Pons (tissue), 1 donor: ENCODE results near the gene ADAMTSL4.
A peak's percentile ranks its signal among the peaks of the same experiment; 100 is the strongest.

Source experiments
- DNase-seq: peaks from one replicate; pipeline ENCODE4 v3.0.0-alpha.2; 2016; ENCODE audit warnings: low spot score

ADAMTSL4 gene

DNA sequence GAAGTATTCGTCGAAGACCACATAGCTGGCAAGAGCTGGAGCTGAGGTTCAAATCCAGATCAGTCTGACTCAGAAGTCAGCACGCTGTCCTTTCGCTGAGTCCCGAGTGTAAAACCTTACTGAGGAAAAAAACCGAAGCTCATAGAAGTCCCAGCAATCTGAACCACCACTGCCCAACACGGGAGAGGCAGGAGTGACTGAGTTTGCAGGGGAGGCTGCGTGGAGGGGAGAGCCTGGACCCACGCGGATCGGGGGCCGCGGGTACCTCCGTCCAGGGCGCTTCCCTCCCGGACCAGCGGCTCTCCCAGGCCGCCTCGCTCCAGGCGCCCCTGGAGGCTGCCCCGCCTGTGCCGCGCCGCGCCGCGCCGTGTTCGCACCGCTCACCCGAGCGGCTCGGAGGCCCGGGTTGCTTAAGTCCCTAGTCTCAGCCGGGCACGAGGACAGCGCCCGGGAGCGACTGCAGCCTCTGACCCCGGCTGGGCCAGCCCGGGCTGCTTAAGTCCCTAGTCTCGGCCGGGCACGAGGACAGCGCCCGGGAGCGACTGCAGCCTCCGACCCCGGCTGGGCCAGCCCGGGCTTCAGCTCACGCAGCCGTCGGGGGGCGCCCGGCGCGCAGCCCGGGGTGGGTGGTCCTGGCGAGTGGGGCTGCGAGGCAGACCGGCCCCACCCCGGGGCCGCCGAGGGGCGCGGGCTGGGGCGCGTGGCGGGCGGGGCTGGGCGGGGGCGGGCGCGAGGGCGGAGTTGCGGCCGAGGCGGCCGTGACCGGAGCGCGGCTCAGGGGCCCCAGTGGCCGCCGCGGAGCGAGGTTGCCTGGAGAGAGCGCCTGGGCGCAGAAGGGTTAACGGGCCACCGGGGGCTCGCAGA is at the start of gene ADAMTSL4:
TSS of gene ADAMTSL4 (plus strand) at position 777 of the 864 bp plus-strand sequence. CDS start 2,881 bp downstream, outside the sequence.
- DNase-seq = no peak

DNA sequence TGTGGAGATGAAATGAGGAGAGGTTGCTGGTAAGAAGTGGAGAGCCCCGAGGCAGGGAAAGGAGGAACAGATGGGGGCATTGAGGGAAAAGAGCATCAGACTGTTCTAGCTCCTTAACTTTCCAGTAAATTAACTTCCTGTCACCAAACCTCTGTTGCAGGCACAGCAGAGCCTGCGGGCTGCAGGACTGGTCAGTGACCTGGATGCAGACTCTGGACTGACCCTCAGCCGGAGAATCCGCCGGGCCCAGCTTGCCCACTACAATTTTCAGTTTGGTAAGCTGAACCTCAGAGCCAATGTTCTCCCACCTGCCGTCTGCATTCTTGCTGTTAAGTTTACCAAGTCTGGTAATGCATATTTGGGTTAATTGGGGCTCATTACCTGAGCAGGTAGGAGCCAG is 43.8 kb upstream of the ADAMTSL4 start:
- DNase-seq = no peak

- DNase-seq = no peak
Observed at GRCh38 chr1:150507912-150508864, 41.0 kb upstream of the ADAMTSL4 start, which contains the start of gene ECM1. TSS of gene ECM1 (plus strand) at chr1:150508109. CDS start at chr1:150508210, 101 bp downstream.

- DNase-seq = no peak
Observed at GRCh38 chr1:150508982-150509381, 40.2 kb upstream of the ADAMTSL4 start.

GRCh38 chr1:150511551-150511950 is 37.7 kb upstream of the ADAMTSL4 start:
- DNase-seq = no peak

DNA sequence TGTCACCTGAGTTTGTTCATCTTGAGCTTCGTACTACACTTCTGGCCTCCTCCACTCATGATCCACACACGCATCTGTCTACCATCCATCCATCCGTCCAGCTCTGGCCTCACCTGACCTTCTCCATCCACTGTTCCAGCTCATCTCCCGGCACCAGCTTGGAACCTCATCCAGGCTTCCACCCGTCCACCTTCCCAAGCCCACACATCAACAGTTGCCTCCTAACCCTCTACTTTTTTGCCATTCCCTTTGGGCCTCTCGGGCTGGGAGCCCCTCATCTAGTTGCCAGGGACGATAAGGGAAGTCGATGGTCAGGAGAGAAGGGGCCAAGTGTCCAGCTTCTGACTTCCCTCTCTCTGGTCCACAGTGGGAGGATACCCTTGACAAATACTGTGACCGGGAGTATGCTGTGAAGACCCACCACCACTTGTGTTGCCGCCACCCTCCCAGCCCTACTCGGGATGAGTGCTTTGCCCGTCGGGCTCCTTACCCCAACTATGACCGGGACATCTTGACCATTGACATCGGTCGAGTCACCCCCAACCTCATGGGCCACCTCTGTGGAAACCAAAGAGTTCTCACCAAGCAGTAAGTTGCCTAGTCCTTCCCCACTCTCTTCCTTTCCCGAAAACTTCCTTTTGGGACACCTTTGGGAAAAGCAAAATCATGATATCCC is 37.1 kb upstream of the ADAMTSL4 start:
- no peak for DNase-seq

DNA sequence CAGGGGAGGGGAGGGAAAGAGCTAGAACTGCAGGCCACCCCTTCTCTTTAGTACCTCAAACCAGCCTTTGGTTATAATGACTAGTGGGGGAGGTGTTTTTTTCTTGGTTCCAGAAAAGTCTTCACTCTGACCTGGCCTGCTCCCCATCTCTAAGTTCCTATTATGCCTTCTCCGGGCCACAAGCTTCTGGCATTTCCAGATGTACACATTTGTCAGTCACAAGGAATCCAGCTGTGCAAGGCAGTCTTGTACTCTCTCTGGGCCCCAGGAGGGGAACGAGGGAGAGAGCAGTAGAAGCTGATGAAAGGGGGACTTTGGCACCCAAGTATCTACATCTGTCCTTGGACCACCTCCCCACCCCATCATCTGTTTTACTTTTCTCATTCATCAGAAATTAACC is 36.4 kb upstream of the ADAMTSL4 start:
- no peak for DNase-seq

GRCh38 chr1:150513351-150513791 is 35.8 kb upstream of the ADAMTSL4 start:
- DNase-seq = no peak

- no peak for DNase-seq
Observed at GRCh38 chr1:150514260-150514659, 34.9 kb upstream of the ADAMTSL4 start.

DNA sequence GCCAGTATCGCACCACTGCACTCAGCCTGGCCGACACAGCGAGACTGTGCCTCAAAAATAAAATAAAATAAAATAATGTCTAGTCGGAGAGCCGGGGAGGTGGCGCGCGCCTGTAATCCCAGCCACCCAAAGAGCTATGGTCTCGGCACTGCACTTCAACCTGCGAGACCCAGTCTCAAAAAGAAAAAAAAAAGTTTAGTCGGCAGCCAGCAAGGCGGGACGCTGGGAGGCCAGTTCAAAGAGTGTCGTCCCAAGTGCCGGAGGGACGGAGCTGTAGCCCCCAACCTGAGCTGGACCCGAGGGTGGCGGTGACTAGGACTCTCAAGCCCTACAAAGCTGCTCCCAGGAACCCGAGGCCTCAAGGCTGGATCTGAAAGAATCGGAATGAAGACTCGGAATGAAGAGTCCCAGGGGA is 34.3 kb upstream of the ADAMTSL4 start:
- DNase-seq = no peak

DNA sequence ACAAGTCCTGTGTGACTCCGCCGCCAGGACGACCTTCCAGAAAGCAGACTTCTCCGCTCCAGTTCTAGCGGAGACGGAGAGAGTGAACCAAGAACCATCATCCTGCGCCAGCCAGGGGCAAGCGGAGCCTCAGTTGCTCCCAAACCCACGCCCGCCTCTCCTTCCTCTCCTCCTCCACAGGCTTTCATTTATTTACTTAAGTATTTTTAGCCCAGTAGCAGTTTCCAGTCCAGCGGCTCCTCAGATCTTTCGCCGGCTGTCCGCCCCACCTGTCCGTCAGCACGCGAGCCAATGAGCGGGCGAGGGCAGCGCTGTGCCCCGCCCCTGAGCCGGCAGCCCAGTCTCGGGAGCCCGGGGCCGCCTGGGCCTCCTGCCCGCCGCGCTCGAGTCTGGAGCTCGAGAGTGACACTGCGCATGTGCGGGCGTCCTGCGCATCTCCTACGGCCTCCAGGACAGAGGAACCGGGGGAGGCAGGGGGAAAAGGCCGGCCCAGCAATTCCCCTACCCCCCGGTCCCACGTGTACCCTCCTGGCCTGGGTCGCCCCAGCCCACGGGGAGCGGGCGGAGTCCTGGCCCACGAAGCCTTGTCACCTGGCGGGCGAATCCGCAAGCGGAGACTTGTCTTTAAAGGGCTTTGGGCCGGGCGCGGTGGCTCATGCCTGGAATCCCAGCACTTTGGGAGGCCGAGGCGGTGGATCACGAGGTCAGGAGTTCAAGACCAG is 33.7 kb upstream of the ADAMTSL4 start, which contains the start of gene FALEC:
TSS of gene FALEC (plus strand) at position 425 of the 722 bp plus-strand sequence.
- peak; percentile 96 for DNase-seq

GRCh38 chr1:150516050-150516591 is 33.1 kb upstream of the ADAMTSL4 start:
- peak; percentile 14 for DNase-seq

DNA sequence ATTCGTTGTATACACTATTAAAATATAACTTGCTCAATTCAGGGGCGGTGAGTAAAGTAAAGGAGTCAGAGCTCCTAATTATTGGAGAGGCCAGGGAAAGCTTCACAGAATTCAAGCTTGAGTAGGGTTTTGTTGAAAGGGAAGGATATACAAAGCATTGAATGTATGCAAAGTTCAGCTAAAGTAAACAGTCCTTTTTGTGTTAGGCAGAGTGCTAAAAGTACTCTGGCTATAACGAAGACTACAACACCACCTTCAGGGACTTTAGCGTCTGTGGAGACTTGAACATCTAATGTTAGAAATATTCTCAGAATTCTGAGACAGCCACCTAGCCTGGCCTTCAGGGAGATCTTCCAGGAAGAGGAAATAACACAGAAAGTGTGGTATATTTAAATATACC is 32.6 kb upstream of the ADAMTSL4 start:
- peak; percentile 37 for DNase-seq

GRCh38 chr1:150521196-150521968 is 27.8 kb upstream of the ADAMTSL4 start:
- DNase-seq = no peak

DNA sequence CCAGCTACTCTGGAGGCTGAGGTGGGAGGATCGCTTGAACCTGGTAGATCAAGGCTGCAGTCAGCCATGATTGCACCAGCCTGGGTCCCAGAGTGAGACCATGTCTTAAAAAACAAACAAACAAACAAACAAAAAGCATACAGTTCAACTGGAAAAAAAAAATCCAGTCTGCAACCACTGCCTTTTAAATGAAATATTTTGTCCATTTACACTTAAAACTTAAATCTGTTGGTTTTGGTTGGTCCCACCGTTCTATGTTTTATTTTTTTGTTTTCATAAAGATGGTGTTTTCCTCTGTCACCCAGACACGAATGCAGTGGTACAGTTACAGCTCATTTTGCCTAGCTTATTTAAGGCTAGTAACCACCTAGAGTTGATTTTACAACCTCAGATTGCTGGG is 23.9 kb upstream of the ADAMTSL4 start:
- DNase-seq = no peak

GRCh38 chr1:150528196-150528595 is 21.0 kb upstream of the ADAMTSL4 start:
- DNase-seq = no peak

DNA sequence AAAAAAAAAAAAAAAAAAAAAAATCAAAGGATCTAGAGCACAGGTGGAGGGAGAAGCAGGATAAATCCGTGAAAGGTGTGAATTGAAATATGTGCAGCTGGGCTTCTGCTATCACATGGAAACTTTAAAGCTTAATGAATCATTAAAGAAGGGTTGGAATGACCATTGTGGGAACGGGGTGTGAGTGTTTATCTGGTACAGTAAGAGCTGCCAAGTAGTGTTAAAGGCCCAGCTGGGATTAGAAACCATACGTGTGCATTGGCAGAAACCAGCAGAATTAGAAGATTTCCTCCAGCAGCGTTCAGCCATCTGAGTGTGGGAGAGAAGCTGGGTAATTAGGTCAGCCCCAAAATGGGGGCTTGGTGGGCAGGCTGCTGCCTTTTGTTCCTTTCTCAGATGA is 20.2 kb upstream of the ADAMTSL4 start:
- no peak for DNase-seq

- no peak for DNase-seq
Observed at GRCh38 chr1:150530491-150531159, 18.6 kb upstream of the ADAMTSL4 start.

- no peak for DNase-seq
Observed at GRCh38 chr1:150532860-150533259, 16.3 kb upstream of the ADAMTSL4 start.
